Tibial nerve (tissue), 3 donors: ENCODE results near the gene MXRA8.

Experiments
- POLR2A ChIP-seq, 2 donors: fragments of 450-650 bp; IDR thresholded peaks; one replicate each; pipeline ENCODE4 v1.6.1; 2017; ENCODE audit warnings: antibody characterized with exemption in 2 of 2, mild to moderate bottlenecking in 2 of 2, moderate library complexity in 2 of 2
- TF ChIP-seq, protein P1 (sequence below), 5 experiments: fragments of 200-600 bp in 3 of 5; fragments of 450-650 bp in 2 of 5; sonication (generic) in 3 of 5; IDR thresholded peaks; one replicate each; pipeline ENCODE4 v1.5.1; 2016 to 2019; ENCODE audit warnings: antibody characterized with exemption in 5 of 5, mild to moderate bottlenecking in 3 of 5, moderate library complexity in 2 of 5

DNA sequence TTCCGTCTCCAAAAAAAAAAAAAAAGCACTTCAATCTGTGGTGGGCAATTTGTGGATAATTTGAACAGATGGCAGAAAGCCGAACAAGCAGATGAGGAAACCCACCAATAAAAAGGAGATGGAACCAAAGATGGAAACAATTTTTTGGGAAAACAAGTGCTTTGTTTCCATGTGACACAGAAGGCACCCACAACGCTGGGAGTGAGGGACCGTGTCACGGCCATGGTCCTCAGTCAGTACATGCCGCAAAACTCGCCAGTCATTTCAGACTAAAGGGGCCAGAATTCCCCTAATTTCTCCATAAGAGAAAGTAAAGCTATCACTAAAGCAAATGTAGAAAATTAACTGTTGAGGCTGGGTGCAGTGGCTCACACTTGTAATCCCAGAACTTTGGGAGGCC lies 35.8 kb upstream of the MXRA8 start:
- TF ChIP-seq, protein P1, sequence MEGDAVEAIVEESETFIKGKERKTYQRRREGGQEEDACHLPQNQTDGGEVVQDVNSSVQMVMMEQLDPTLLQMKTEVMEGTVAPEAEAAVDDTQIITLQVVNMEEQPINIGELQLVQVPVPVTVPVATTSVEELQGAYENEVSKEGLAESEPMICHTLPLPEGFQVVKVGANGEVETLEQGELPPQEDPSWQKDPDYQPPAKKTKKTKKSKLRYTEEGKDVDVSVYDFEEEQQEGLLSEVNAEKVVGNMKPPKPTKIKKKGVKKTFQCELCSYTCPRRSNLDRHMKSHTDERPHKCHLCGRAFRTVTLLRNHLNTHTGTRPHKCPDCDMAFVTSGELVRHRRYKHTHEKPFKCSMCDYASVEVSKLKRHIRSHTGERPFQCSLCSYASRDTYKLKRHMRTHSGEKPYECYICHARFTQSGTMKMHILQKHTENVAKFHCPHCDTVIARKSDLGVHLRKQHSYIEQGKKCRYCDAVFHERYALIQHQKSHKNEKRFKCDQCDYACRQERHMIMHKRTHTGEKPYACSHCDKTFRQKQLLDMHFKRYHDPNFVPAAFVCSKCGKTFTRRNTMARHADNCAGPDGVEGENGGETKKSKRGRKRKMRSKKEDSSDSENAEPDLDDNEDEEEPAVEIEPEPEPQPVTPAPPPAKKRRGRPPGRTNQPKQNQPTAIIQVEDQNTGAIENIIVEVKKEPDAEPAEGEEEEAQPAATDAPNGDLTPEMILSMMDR (IDR thresholded peaks at IDR 0.05) = no peak
- no peak for TF ChIP-seq POLR2A (IDR thresholded peaks at IDR 0.05)
